Osteocyte (in vitro differentiated cells): Measurements from ENCODE around the gene ATG14. TPM values are rescaled to one million over a fixed set of nuclear protein-coding genes. Genes with fewer than 3 reads are reported as not detected.

Experiments used
- DNase-seq: peaks from one replicate; pipeline ENCODE4 v3.0.0; 2021; ENCODE audit warnings: mixed read lengths; ENCODE audit not compliant: unreplicated experiment; ENCODE audit errors: extremely low spot score
- H3K27ac Mint-ChIP-seq: one replicate; pipeline ENCODE4 v1.8.0; 2021; ENCODE audit warnings: mild to moderate bottlenecking, mixed read lengths; ENCODE audit not compliant: unreplicated experiment
- H3K27me3 Mint-ChIP-seq: one replicate; pipeline ENCODE4 v1.8.0; 2021; ENCODE audit warnings: mixed read lengths; ENCODE audit not compliant: unreplicated experiment
- H3K36me3 Mint-ChIP-seq: one replicate; pipeline ENCODE4 v1.8.0; 2021; ENCODE audit warnings: mixed read lengths; ENCODE audit not compliant: unreplicated experiment
- H3K4me1 Mint-ChIP-seq: one replicate; pipeline ENCODE4 v1.8.0; 2021; ENCODE audit warnings: mixed read lengths; ENCODE audit not compliant: unreplicated experiment
- H3K4me3 Mint-ChIP-seq: one replicate; pipeline ENCODE4 v1.8.0; 2021; ENCODE audit warnings: mild to moderate bottlenecking, moderate library complexity, mixed read lengths; ENCODE audit not compliant: unreplicated experiment
- H3K9me3 Mint-ChIP-seq: one replicate; pipeline ENCODE4 v1.8.0; 2021; ENCODE audit warnings: mixed read lengths; ENCODE audit not compliant: unreplicated experiment
- total RNA-seq: library from RNA; stranded (reverse); gene quantifications from 2 replicates; pipeline ENCODE4 v1.2.1, GENCODE V29; 2021
- TF ChIP-seq, protein P1 (sequence below): fragments of 200-600 bp; sonication (generic); IDR thresholded peaks from 2 replicates; pipeline ENCODE4 v1.5.0; 2021; ENCODE audit warnings: antibody characterized with exemption, mild to moderate bottlenecking, moderate library complexity

Gene ATG14
- total RNA-seq, 1 donor from 2014 or later: 13.8 TPM

DNA sequence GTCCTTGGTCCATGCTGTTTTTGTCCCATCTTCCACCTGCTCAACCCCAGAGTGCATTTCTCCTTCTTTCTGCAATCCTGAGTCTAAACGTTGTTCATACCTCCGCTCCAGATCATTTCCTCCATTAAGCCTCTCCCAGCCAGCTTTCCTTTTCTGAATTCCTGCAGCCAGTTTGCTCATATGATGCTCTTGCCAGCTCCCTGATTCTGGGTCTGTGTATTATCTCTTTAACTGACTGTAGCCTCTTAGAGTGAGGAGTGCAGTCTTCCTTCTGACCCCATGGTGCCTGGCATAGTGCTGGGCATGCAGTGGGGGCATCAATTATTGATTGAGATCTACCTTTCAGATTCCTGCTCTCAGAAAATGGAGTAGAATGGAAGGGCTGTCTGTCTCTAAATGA is 40.3 kb upstream of the ATG14 start:
- Mint-ChIP-seq H3K27me3 (no peaks in the 10 kb centered on the region), H3K36me3 (no peaks in the 10 kb centered on the region), H3K27ac (no peak overlapping the region), H3K4me3 (no peak overlapping the region), H3K9me3 (no peaks in the 10 kb centered on the region), H3K4me1 (peaks cover 43% of the 10 kb centered on the region)
- DNase-seq: no peak
- TF ChIP-seq, protein P1, sequence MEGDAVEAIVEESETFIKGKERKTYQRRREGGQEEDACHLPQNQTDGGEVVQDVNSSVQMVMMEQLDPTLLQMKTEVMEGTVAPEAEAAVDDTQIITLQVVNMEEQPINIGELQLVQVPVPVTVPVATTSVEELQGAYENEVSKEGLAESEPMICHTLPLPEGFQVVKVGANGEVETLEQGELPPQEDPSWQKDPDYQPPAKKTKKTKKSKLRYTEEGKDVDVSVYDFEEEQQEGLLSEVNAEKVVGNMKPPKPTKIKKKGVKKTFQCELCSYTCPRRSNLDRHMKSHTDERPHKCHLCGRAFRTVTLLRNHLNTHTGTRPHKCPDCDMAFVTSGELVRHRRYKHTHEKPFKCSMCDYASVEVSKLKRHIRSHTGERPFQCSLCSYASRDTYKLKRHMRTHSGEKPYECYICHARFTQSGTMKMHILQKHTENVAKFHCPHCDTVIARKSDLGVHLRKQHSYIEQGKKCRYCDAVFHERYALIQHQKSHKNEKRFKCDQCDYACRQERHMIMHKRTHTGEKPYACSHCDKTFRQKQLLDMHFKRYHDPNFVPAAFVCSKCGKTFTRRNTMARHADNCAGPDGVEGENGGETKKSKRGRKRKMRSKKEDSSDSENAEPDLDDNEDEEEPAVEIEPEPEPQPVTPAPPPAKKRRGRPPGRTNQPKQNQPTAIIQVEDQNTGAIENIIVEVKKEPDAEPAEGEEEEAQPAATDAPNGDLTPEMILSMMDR: no peak

DNA sequence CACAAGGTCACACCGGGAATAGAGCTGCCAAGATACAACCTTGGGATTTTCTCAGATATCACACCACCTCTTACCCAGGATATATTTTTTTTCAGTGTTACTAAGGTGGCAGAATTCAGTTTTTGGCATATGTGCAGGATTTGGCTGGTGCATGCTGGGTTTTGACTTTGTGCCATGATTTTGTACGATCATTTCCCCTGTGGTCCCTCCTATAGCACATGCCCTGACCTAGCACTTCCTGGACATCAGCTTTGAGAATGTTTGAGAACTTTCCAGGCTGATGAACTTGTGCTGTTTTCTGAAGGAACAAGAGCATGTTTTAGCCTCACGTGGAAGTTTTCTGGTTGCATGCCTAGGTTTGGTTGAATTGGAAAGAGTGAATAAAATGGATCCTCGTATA is 39.8 kb upstream of the ATG14 start:
- no peaks in the 10 kb centered on the region for H3K9me3 Mint-ChIP-seq
- H3K4me3 Mint-ChIP-seq: no peak overlapping the region
- no peaks in the 10 kb centered on the region for H3K36me3 Mint-ChIP-seq
- H3K27ac Mint-ChIP-seq: no peak overlapping the region
- peaks cover 49% of the 10 kb centered on the region for H3K4me1 Mint-ChIP-seq
- DNase-seq: no peak
- no peaks in the 10 kb centered on the region for H3K27me3 Mint-ChIP-seq
- TF ChIP-seq, protein P1: no peak

DNA sequence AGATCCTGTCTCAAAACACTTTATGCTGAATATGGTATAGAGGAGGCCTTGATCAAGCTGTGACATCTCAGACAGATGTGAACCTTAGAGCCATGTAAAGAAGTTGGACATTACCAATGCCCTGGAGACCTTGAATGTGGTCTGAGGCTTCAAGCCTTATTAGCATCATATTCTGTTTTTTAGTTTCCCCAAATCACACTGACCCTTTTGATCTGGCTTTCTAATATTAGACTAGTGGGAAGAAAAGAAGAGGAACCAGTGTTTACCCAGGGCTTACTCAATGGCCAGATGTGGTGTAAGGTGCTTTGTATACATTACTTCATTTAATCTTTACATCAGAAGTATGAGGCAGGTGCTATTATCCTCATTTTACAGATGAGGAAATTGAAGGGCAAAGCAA is 39.4 kb upstream of the ATG14 start:
- no peaks in the 10 kb centered on the region for H3K9me3 Mint-ChIP-seq
- H3K27me3 Mint-ChIP-seq: no peaks in the 10 kb centered on the region
- DNase-seq: no peak
- TF ChIP-seq, protein P1: no peak
- H3K36me3 Mint-ChIP-seq: no peaks in the 10 kb centered on the region
- peaks cover 53% of the 10 kb centered on the region for H3K4me1 Mint-ChIP-seq
- no peak overlapping the region for H3K27ac Mint-ChIP-seq
- no peak overlapping the region for H3K4me3 Mint-ChIP-seq

DNA sequence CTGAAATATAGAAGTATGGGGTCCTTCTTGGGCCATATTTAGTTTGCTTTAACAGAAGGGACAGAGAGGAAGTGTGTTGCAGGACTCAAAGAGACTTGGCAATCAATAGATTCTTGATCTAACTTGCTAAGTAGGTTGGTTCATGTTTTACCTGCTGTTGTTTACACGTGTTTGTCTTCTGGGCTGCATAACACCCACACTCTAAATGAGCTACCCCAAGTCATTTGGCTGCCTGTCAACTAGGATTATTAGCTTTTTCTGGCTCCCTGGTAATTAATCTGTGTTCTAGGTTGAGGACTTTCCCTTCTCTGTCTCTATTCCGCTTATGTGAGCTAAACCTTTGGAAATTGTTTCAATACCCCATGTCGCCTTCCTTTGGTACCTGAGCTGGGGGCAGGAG is 38.9 kb upstream of the ATG14 start:
- no peak overlapping the region for H3K27ac Mint-ChIP-seq
- H3K9me3 Mint-ChIP-seq: no peaks in the 10 kb centered on the region
- H3K4me3 Mint-ChIP-seq: no peak overlapping the region
- DNase-seq: no peak
- H3K36me3 Mint-ChIP-seq: no peaks in the 10 kb centered on the region
- TF ChIP-seq, protein P1: no peak
- no peaks in the 10 kb centered on the region for H3K27me3 Mint-ChIP-seq
- H3K4me1 Mint-ChIP-seq: peaks cover 53% of the 10 kb centered on the region

DNA sequence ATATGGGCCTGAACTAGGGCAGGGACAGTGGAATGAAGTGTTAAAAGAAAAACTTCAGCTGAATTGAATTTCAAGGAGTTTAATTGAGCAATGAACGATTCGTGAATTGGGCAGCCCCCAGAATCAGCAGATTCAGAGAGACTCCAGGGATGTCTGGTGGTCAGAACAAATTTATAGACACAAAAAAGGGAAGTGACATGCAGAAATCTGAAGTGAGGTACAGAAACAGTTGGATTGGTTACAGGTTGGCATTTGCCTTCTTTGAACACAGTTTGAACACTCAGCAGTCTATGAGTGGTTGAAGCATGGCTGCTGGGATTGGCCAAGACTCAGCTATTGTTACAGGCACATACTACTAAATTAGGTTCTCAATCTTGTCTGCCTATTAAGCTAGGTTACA is 38.5 kb upstream of the ATG14 start:
- Mint-ChIP-seq H3K4me3 (no peak overlapping the region), H3K9me3 (no peaks in the 10 kb centered on the region), H3K27me3 (no peaks in the 10 kb centered on the region), H3K27ac (no peak overlapping the region), H3K4me1 (peaks cover 53% of the 10 kb centered on the region), H3K36me3 (no peaks in the 10 kb centered on the region)
- TF ChIP-seq, protein P1: no peak
- no peak for DNase-seq
